Middle frontal gyrus (tissue), 1 donor: ENCODE results near the gene MYO1A.
"Not testable (repeated sequence)": the region's sequence is repeated elsewhere in the genome, so short reads cannot be mapped to it uniquely, and the experiment has no call there.

Experiments
- DNase-seq: peaks from one replicate; pipeline ENCODE4 v3.0.0-alpha.2; 2015; ENCODE audit warnings: low spot score; ENCODE audit errors: extremely low spot score

Gene MYO1A

GRCh38 chr12:57087691-57088353 lies 37.9 kb upstream of the MYO1A start:
- DNase-seq = no peak

DNA sequence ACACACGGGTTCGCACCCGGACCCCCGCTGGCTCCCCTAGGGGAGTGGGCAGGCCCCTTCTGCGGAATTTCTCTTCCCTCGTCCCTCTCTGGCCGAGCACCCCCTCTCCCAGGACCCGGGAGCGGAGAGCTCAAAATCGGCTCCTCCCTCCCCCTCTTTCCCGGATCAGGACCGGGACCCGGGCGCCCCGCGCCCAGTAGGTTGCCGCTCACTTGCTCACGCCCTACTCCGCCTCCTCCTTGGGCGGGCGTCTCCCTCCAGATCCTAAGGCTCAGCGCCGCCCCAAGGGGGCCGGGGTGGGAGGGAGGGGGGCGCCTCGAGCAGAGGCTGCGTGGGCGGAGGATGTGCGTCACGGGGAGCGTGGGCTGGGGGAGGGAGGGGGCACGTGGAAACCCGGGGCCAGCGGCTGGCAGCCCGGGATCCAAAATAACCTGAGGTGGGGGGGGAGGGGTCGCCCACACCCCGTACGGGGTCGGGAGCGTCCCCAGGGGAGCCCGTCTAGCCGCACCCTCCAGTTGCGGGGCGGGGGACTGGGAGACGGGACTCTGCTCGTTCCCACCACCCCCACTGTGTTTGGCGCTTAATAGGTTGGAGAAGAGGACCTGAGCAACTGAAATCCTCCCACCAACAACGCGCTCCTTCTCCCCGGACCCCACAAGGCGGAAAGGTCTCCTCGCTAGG lies 37.2 kb upstream of the MYO1A start:
- DNase-seq = no peak

DNA sequence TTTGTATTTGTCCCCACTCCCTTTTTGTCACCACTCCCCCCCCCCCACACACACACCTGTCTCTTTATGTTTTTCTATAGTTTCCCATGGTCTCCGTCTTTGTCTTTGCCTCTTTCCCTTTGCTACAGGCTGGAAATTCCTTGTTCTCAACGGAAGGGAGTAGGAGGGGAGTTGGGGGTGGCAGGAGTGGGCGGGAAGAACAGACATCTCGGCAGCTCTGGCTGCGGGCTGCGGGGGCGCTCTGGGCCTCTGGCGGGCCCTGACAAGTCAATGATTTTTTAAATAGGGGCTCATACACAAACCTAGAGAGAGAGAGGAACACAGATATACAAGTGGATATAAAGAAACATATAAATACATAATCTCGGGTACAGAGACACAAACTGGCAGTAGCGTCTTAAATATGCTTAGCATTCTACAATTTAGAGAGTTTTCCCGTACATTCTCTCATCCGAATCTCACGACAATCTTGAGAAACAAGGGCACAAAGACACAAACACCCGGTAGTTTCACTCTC lies 36.6 kb upstream of the MYO1A start:
- no peak for DNase-seq

DNA sequence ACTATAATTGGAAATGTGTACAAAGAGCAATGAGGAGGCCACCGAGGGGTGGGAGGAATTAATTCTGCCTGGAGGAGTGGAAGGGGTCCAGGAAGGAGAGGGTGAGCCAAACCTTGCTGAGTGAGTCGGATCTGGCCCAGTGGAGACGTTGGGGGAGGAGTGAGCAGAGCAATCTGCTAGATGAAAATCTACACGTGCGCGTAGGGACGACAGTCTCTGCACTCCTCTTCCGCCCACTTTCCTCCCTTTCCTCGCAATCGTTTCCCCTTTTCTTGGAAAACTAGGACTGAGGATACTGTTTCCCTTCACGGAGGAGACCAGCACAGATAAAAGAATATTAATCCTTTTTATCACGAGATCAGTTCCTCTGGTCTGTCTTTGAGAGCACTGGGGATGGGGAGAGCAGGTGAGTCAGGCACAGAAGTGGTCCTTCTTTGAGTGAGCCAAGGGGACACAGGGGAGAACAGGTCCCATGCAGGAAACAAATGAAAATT lies 36.1 kb upstream of the MYO1A start:
- no peak for DNase-seq

DNA sequence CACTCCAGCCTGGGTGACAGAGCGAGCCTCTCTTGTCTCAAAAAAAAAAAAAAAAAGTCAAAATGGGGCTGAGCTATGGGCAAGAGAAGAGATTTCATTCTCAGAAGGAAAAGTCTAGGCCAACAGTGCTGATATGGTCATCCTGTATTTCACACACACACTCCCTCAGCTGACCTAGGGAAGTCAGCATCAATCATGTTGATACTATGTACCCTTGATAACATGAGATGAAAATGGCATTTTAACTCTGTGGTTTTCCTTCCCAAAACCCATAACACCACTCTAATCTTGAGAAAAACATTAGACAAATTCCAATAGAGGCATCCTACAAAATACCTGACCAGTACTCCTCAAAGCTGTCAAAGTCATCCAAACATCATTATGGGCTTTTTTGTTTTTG lies 30.9 kb upstream of the MYO1A start:
- DNase-seq = no peak

DNA sequence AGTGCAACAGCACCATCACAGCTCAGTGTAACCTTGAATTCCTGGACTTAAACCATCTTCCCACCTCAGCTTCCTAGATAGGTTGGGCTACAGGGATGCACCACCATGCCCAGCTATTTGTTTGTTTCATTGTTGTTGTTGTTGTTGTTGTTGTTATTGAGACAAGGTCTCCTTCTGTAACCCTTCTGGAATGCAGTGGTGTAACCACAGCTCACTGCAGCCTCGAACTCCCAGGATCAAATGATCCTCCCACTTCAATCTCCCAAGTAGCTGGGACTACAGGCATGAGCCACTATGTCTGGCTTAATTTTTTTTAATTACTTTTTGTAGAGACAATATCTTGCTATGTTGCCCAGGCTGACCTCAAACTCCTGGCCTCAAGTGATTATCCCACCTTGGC lies 29.9 kb upstream of the MYO1A start:
- no peak for DNase-seq

- peak; percentile 99 for DNase-seq
These were observed 28.8 kb upstream of the MYO1A start, which contains the start of gene NEMP1 for GRCh38 chr12:57078519-57079404. Gene NEMP1, minus strand, starts transcription at chr12:57078791. Its CDS starts 46 bp downstream, at chr12:57078745.

DNA sequence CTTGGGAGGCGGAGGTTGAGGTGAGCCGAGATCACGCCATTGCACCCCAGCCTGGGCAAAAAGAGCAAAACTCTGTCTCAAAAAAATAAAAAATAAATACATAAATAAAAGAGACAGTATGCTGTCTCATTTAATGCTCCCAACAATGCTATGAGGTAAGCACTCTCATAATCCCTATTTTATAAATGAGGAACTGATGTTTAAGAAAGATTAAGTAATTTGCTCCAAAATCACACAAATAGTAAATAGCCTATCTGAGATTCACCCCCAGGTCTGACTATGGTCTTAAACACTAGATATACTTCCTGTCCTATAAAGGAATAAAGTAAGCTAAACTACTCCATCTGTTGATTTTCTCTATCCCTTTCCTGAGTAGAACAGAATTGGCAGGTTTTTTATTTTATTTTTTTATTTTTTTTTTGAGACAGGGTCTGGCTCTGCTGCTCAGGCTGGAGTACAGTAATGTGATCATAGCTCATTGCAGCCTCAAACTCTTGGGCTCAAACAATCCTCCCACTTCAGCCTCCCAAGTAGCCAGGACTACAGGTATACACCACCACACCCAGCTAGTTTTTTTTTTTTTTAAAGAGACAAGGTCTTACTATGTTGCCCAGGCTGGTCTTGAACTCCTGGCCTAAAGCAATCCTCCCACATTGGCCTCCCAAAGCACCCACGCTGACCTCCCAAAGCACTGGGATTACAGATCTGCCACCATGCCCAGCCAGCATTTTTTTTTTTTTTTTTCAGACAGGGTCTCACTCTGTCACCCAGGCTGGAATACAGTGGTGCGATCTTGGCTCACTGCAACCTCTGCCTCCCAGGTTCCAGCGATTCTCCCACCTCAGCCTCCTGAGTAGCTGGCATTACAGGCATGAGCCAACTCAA lies 23.9 kb upstream of the MYO1A start:
- not testable (repeated sequence) for DNase-seq

DNA sequence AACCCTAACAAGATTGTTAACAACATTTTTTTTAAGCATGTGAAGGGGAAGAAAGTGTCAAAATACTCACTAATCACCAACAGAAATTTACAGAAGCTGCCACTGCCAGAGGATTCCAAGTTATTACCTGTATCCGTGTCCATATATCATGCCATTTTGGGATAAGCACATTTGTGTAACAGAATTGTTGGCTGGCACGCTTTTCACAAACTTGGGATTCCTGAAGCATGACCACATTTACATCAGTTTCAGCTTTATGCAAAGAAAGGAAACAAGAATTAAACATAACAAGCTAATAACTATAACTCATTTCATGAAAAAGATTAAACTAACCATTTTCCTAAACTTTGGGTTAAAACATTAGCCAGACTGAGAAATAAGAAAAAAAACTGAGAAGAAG lies 22.7 kb upstream of the MYO1A start:
- DNase-seq = no peak

DNA sequence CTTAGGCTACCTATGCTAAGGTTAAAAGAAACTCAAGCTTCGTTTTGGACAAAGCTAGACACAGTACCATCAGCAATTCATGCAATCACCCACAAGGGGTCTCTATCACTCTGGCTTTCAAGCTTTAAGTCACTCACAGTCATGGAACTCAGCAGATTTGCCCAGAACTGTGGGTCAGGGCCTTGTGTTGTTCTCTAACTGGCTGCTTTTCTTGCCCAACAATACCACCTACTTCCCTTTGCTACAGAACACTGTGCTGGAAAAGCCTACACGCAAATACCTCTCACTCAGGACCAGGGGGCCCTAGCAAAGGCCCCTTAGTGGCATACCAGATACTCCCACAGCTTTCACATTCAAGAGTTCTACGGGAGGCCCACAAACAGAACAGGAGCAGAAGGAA lies 19.6 kb upstream of the MYO1A start:
- peak; percentile 79 for DNase-seq

GRCh38 chr12:57066245-57066644 lies 16.3 kb upstream of the MYO1A start:
- no peak for DNase-seq

DNA sequence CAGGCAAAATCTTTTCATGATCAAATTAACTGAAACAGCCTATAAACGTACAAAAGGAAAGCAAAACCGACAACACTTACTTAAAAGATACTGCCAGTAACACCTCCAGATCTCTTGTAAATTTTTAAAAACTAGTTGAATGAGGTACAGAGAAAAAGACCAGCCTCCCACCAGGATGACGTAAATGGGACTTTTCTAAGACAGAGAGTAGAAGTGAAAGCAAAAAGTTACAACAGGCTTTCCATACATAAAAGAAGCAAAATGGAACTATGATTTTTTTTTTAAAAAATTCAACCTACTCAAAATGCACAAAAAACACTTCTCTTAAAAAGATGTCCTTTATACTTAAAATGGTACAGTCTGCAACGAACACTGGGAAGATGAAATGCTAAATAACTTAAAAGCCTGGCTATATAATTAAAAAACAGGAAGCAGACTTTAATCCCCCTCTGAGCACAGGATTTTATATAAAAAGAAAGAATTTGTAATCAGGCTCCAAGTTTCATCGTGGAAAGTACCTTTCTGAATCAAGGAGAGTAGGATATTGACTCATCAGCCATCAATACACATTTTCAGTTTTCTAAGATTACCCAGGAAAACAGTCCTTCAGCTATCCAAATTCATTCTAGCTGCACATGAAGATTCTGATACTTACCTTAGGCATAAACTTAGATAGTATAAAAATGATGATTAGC lies 14.2 kb upstream of the MYO1A start:
- DNase-seq = peak; percentile 33

- DNase-seq = no peak
These were observed 8.5 kb upstream of the MYO1A start for GRCh38 chr12:57058454-57058853.

DNA sequence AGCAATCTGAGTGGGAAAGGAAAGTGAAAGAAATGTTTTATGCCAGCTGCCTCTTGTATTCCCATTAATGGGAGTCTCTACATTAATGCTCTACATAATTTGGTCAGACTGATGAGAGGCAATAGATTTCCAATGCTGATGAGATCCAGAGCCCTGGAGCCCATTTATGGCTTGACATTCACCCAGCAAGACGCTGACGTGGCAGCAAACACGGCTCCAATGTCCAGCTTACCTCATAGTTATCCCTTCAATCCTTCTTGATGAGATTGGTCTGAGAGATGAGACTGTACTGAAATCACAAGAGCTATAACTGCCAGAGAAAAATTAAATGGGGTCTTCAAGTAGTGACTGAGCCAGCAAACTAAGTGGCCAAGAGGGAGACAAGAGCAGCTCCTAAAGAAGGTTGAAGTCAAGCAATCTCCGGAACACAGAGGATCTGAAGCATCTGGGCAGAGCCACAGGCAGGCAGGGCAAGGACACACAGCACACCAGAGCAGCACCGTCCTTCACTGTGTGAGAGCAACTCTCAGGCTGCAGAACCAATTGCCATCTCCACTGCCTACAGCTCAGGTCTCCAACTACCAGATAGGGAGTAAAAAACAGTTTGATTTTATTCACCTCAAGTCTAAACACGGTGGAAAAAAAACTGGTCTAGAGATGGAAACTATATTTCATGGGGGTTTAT lies 7.3 kb upstream of the MYO1A start:
- DNase-seq = no peak

DNA sequence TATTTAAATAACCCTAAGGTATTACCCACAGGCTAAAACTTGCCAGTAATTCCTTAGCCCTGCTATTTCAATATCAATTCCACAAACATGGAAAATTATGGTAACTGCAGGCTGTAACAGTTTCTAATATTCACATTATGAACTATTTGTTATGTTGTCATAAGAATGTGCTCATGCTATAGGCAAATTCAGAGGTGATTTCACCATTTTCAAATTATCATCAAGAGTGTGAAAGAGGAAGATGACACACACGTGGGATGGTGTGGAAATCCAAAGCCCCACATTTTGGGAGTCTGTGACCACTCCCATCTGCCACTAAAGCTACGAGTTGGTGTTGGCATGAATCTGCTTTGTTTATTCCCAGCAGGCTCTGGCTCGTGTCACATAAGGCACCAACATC lies 5.9 kb upstream of the MYO1A start:
- no peak for DNase-seq

- not testable (repeated sequence) for DNase-seq
These were observed 4.0 kb upstream of the MYO1A start for GRCh38 chr12:57053901-57054300.

- not testable (repeated sequence) for DNase-seq
These were observed 3.2 kb upstream of the MYO1A start for GRCh38 chr12:57053146-57053545.

DNA sequence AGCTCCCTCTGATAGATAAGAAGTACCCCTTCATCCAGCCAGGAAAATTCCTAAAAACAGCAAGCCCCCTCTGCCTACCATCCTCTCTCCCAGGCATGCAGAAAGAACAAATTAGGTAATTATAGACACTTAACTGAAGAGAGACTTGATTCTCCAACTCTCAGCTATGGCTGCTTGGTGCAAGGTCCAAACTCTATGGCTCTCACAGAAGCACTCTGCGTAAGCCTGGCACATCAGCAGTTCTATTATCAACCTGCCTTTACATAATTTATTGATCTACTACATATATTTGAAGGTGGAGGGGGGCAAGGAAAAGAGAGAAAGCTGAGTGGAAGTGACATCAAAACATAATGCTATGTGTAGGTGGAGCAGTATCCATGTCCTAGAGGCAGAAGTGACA lies 1.1 kb upstream of the MYO1A start:
- DNase-seq = no peak

GRCh38 chr12:57049119-57049446 lies 846 bp downstream of the MYO1A start:
- no peak for DNase-seq
